ENCODE results near the gene HSD3B2. TPM values are rescaled to one million over a fixed set of nuclear protein-coding genes. Genes with fewer than 3 reads are reported as not detected.

The HSD3B2 gene
- total RNA-seq, 1 donor from 2014 or later = not detected

DNA sequence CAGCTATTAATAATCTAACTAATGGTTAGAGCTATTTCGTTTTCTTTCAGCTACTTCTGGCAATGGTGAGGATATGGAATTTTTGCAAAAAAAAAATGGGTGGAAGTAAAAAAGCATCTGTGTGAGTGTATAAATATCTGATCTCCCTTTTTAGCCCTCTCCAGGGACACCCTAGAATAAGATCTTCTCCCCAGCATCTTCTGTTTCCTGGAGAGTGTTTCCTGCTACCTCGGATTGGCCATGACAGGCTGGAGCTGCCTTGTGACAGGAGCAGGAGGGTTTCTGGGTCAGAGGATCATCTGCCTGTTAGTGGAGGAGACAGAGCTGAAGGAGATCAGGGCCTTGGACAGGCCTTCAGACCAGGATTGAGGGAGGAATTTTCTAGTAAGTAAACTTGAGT is 23.8 kb downstream of the HSD3B2 start:
- no peaks in the 10 kb centered on the region for H3K27me3 ChIP-seq (ENCODE audit: control insufficient read depth, insufficient read depth, low read length)
- TF ChIP-seq, protein P1, sequence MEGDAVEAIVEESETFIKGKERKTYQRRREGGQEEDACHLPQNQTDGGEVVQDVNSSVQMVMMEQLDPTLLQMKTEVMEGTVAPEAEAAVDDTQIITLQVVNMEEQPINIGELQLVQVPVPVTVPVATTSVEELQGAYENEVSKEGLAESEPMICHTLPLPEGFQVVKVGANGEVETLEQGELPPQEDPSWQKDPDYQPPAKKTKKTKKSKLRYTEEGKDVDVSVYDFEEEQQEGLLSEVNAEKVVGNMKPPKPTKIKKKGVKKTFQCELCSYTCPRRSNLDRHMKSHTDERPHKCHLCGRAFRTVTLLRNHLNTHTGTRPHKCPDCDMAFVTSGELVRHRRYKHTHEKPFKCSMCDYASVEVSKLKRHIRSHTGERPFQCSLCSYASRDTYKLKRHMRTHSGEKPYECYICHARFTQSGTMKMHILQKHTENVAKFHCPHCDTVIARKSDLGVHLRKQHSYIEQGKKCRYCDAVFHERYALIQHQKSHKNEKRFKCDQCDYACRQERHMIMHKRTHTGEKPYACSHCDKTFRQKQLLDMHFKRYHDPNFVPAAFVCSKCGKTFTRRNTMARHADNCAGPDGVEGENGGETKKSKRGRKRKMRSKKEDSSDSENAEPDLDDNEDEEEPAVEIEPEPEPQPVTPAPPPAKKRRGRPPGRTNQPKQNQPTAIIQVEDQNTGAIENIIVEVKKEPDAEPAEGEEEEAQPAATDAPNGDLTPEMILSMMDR (IDR thresholded peaks at IDR 0.05; ENCODE audit: insufficient read depth, low read length, poor library complexity, severe bottlenecking) = no peak
- DNase-seq (ENCODE audit: low read depth) = no peak
- H3K36me3 ChIP-seq (ENCODE audit: control insufficient read depth, insufficient read depth, low read length) = no peaks in the 10 kb centered on the region
- H3K4me3 ChIP-seq (ENCODE audit: low read depth, low read length) = no peak overlapping the region

DNA sequence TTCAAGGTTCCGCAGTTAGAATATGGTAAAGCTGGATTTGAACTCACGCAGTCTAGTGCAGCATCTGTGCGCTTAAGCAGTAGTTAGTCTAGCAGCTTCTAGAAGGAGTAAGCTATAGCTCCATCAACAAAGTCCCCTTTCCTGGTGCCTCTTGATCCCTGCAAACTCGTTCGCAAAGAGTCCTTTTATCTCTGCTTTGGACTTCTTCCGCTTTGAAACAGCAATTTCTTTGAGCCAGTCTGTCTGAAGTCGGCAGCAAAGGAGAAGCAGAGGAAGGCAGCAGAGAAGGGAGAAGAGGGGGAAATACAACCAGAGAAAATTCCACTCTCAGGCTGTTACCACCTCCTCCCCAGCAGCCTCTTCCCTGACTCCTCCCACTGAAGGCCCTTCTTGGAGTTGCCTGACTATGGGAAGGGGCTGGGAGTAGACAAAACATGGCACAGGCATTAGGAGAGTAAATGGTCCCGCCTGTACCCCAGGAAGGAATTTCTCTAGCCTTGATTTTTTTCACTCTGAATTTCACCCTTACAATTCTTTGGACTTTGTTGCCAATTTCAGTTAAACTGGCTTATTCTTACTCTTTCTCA is 25.9 kb downstream of the HSD3B2 start:
- DNase-seq (ENCODE audit: low read depth) = no peak
- TF ChIP-seq, protein P1 (IDR thresholded peaks at IDR 0.05; ENCODE audit: insufficient read depth, low read length, poor library complexity, severe bottlenecking) = no peak

DNA sequence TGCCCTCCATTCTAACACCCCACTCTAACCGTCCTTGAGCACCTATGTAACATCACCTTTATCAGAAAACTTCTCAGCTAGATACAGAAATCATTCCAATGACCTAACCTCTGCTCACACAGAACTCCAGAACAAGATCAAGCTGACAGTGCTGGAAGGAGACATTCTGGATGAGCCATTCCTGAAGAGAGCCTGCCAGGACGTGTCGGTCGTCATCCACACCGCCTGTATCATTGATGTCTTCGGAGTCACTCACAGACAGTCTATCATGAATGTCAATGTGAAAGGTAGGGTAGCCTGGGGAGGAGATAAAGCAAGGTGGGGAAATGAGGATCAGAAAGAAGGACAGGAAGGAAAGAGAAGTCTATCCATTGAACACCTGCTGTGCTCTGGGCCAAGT is 27.8 kb downstream of the HSD3B2 start:
- Histone ChIP-seq H3K27me3 (ENCODE audit: control insufficient read depth, insufficient read depth, low read length) (no peaks in the 10 kb centered on the region), H3K4me3 (ENCODE audit: low read depth, low read length) (no peak overlapping the region), H3K36me3 (ENCODE audit: control insufficient read depth, insufficient read depth, low read length) (no peaks in the 10 kb centered on the region)
- DNase-seq (ENCODE audit: low read depth) = no peak
- TF ChIP-seq, protein P1 (IDR thresholded peaks at IDR 0.05; ENCODE audit: insufficient read depth, low read length, poor library complexity, severe bottlenecking) = no peak

More for the DNA sequence above, 25.9 kb downstream of the HSD3B2 start:
- H3K36me3 ChIP-seq (ENCODE audit: control insufficient read depth, insufficient read depth, low read length) = no peaks in the 10 kb centered on the region
- H3K27me3 ChIP-seq (ENCODE audit: control insufficient read depth, insufficient read depth, low read length) = no peaks in the 10 kb centered on the region
- no peak overlapping the region for H3K4me3 ChIP-seq (ENCODE audit: low read depth, low read length)

DNA sequence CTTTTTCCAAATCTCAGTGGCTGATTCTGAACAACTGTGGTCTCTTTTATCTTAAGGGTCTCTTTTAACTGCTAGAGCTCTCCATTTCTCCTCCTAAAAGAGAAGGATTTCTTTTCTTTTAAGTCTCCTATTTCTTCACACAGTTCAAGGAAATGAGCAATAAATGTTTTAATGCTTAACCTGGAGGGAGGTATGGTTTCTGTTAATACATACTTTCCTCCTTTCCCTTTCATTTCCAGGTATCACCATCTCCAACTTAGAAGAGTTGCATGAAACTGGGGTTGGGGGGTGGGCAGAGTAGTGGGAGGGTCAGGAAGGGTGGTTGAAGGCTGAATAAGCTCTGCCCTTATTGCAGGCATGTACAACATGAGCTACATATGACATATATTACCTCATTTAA is 31.4 kb downstream of the HSD3B2 start:
- TF ChIP-seq, protein P1 (IDR thresholded peaks at IDR 0.05; ENCODE audit: insufficient read depth, low read length, poor library complexity, severe bottlenecking) = no peak
- no peak overlapping the region for H3K4me3 ChIP-seq (ENCODE audit: low read depth, low read length)
- DNase-seq (ENCODE audit: low read depth) = no peak
- no peaks in the 10 kb centered on the region for H3K27me3 ChIP-seq (ENCODE audit: control insufficient read depth, insufficient read depth, low read length)
- H3K36me3 ChIP-seq (ENCODE audit: control insufficient read depth, insufficient read depth, low read length) = no peaks in the 10 kb centered on the region

DNA sequence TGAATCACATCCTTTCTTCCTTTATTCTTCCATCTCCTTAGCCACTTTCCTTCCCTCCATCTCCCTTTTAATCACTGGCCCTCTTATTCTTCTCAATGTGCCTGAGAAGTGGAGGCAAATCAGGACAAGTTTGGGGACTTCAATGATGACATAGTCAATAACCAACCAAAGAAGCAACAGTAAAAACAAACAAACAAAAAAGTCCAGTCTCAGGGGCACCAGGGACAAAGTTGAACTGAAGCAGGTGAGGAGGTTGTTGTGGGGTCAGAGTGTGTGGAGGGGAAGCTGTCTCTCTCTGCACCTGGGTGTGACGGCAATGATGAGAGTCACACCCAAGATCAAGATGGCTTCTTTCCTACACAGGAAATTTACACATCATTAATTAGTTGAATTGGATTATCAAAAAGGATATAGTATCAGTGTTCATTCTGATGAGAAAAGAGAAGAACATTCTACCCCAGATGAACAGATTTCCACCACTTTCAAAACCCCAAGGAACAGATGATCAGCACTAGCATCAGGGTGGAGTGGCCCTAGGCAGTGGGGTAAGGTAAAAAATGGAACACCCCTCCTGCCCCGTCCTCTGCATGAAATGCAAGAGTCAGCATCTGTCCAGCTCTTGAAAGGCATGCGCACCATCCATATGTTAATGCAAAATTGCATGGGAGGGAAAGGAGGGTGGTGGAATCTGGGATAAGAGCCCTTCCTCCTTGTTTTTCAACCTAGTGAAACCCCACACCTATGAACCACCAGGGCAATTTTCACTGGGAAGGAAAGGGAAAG is 32.6 kb downstream of the HSD3B2 start:
- no peak overlapping the region for H3K4me3 ChIP-seq (ENCODE audit: low read depth, low read length)
- H3K27me3 ChIP-seq (ENCODE audit: control insufficient read depth, insufficient read depth, low read length) = no peaks in the 10 kb centered on the region
- TF ChIP-seq, protein P1 (IDR thresholded peaks at IDR 0.05; ENCODE audit: insufficient read depth, low read length, poor library complexity, severe bottlenecking) = no peak
- no peaks in the 10 kb centered on the region for H3K36me3 ChIP-seq (ENCODE audit: control insufficient read depth, insufficient read depth, low read length)
- DNase-seq (ENCODE audit: low read depth) = no peak

All from kidney epithelial cell (primary cell).